Measurements from ENCODE around the gene FHOD3. TPM values are rescaled to one million over a fixed set of nuclear protein-coding genes. Genes with fewer than 3 reads are reported as not detected.

Gene FHOD3
- total and polyA plus RNA-seq, 2 donors (not counting 1 experiment from before 2014, with no cell fraction given), result not detected

DNA sequence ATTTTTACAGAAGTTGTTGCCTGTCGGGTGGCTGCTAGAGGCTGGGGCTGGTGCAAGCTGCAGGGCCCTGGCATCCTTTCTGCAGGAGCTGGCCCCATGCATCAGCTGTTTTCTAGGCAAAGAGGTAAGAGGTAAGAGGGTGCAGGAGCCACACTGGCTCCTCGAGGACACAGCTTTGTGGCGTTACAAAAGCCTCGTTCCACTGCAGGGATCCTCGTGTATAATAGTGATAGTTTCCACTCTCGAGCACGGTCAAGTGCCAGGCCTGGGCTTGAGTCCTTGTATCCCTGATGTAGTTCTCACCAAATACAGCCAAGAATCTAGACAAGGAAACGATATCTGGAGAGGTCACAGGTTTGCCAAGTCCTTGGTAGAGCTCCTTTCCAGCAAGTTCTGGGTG, 33.2 kb upstream of the FHOD3 start:
- no peak overlapping the region for H3K4me3 ChIP-seq (ENCODE audit: control extremely low read depth in 1 of 5, extremely low read depth in 1 of 5, insufficient read depth in 1 of 5, low read depth in 2 of 5, low read length in 4 of 5)
- H3K27me3 Mint-ChIP-seq, result peaks cover 24% of the 10 kb centered on the region
- intact Hi-C loops (cut with micrococcal nuclease), result no loop called here
- TF ChIP-seq, protein P1, sequence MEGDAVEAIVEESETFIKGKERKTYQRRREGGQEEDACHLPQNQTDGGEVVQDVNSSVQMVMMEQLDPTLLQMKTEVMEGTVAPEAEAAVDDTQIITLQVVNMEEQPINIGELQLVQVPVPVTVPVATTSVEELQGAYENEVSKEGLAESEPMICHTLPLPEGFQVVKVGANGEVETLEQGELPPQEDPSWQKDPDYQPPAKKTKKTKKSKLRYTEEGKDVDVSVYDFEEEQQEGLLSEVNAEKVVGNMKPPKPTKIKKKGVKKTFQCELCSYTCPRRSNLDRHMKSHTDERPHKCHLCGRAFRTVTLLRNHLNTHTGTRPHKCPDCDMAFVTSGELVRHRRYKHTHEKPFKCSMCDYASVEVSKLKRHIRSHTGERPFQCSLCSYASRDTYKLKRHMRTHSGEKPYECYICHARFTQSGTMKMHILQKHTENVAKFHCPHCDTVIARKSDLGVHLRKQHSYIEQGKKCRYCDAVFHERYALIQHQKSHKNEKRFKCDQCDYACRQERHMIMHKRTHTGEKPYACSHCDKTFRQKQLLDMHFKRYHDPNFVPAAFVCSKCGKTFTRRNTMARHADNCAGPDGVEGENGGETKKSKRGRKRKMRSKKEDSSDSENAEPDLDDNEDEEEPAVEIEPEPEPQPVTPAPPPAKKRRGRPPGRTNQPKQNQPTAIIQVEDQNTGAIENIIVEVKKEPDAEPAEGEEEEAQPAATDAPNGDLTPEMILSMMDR (IDR thresholded peaks at IDR 0.05), result no peak
- no peak for TF ChIP-seq EZH2 (IDR thresholded peaks at IDR 0.05; ENCODE audit: borderline replicate concordance, insufficient read depth, low read depth, low read length, poor library complexity, severe bottlenecking)
- ChIA-PET POLR2A (no interaction called here), CTCF (no interaction called here)
- H3K9ac ChIP-seq (ENCODE audit: low read length), result no peak overlapping the region
- H3K27ac ChIP-seq (ENCODE audit: low read length in 2 of 2), result no peak overlapping the region
- H3K4me1 ChIP-seq (ENCODE audit: control insufficient read depth in 2 of 2, insufficient read depth in 2 of 2, low read length in 2 of 2), result no peaks in the 10 kb centered on the region
- peaks cover 0 to 11% (median under 1%) of the 10 kb centered on the region in 4 experiments for H3K27me3 ChIP-seq (replicated peaks in 1 of 4; ENCODE audit: control extremely low read depth in 1 of 4, control insufficient read depth in 3 of 4, insufficient read depth in 4 of 4, low read length in 3 of 4)
- H3K4me2 ChIP-seq (replicated peaks; ENCODE audit: low read depth, low read length, poor library complexity, severe bottlenecking), result no peak overlapping the region
- H3K27ac Mint-ChIP-seq, result no peak overlapping the region
- H4K20me1 ChIP-seq (ENCODE audit: control insufficient read depth, insufficient read depth, low read length, poor library complexity, severe bottlenecking), result no peaks in the 10 kb centered on the region
- no peaks in the 10 kb centered on the region for H3K79me2 ChIP-seq (ENCODE audit: control insufficient read depth, insufficient read depth, low read length)
- DNase-seq (no peak), ATAC-seq (ENCODE audit: low read depth) (no peak)
- no peaks in the 10 kb centered on the region for H3K4me1 Mint-ChIP-seq
- H3K9me3 ChIP-seq (ENCODE audit: control extremely low read depth in 1 of 3, control insufficient read depth in 2 of 3, insufficient read depth in 1 of 3, low read length in 2 of 3), result no peaks in the 10 kb centered on the region
- no peak overlapping the region for H3K4me3 Mint-ChIP-seq
- no peak overlapping the region for H2AFZ ChIP-seq (ENCODE audit: insufficient read depth, low read depth, low read length, poor library complexity, severe bottlenecking)
- no peaks in the 10 kb centered on the region for H3K9me3 Mint-ChIP-seq (ENCODE audit: insufficient read depth)
- no peaks in the 10 kb centered on the region for H3K36me3 ChIP-seq (replicated peaks in 1 of 2; ENCODE audit: control extremely low read depth in 1 of 2, control insufficient read depth in 1 of 2, extremely low read depth in 1 of 2, insufficient read depth in 2 of 2, low read length in 1 of 2)
- 80% methylated on average over 8 of the region's 8 CpGs for WGBS (ENCODE audit: insufficient coverage)

DNA sequence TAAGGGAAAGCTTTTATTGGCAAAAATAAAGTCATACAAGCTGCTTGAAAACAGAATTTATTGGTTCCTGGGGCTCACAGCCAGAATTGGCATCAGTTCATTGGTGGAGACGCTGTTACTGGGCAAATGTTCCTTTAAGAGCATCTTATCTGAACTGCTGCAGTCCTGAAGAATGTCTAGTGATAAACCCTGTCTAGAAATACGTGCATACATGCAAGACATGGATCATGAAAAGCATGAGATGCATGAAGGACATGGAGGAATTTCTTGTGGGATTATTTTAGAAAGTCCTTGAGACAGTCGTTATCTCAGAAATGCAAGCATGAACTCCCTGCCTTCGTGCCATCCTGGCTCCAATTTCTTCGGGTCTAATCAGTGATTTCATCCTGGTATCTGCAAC, 32.5 kb upstream of the FHOD3 start:
- WGBS (ENCODE audit: insufficient coverage), result 84% methylated on average over 3 of the region's 5 CpGs
- Mint-ChIP-seq H3K27ac (no peak overlapping the region), H3K9me3 (ENCODE audit: insufficient read depth) (no peaks in the 10 kb centered on the region), H3K4me1 (no peaks in the 10 kb centered on the region), H3K27me3 (peaks cover 25% of the 10 kb centered on the region), H3K4me3 (no peak overlapping the region)
- H3K27me3 ChIP-seq (replicated peaks in 1 of 4; ENCODE audit: control extremely low read depth in 1 of 4, control insufficient read depth in 3 of 4, insufficient read depth in 4 of 4, low read length in 3 of 4), result peaks cover 0 to 11% (median 3%) of the 10 kb centered on the region in 4 experiments
- H4K20me1 ChIP-seq (ENCODE audit: control insufficient read depth, insufficient read depth, low read length, poor library complexity, severe bottlenecking), result no peaks in the 10 kb centered on the region
- H3K4me1 ChIP-seq (ENCODE audit: control insufficient read depth in 2 of 2, insufficient read depth in 2 of 2, low read length in 2 of 2), result no peaks in the 10 kb centered on the region
- no peak overlapping the region for H3K27ac ChIP-seq (ENCODE audit: low read length in 2 of 2)
- H3K79me2 ChIP-seq (ENCODE audit: control insufficient read depth, insufficient read depth, low read length), result no peaks in the 10 kb centered on the region
- H3K9ac ChIP-seq (ENCODE audit: low read length), result no peak overlapping the region
- DNase-seq (no peak), ATAC-seq (ENCODE audit: low read depth) (no peak)
- H3K4me3 ChIP-seq (ENCODE audit: control extremely low read depth in 1 of 5, extremely low read depth in 1 of 5, insufficient read depth in 1 of 5, low read depth in 2 of 5, low read length in 4 of 5), result no peak overlapping the region
- H2AFZ ChIP-seq (ENCODE audit: insufficient read depth, low read depth, low read length, poor library complexity, severe bottlenecking), result no peak overlapping the region
- ChIA-PET POLR2A (no interaction called here), CTCF (no interaction called here)
- H3K36me3 ChIP-seq (replicated peaks in 1 of 2; ENCODE audit: control extremely low read depth in 1 of 2, control insufficient read depth in 1 of 2, extremely low read depth in 1 of 2, insufficient read depth in 2 of 2, low read length in 1 of 2), result no peaks in the 10 kb centered on the region
- intact Hi-C loops (cut with micrococcal nuclease), result no loop called here
- H3K4me2 ChIP-seq (replicated peaks; ENCODE audit: low read depth, low read length, poor library complexity, severe bottlenecking), result no peak overlapping the region
- H3K9me3 ChIP-seq (ENCODE audit: control extremely low read depth in 1 of 3, control insufficient read depth in 2 of 3, insufficient read depth in 1 of 3, low read length in 2 of 3), result no peaks in the 10 kb centered on the region
- TF ChIP-seq EZH2 (IDR thresholded peaks at IDR 0.05; ENCODE audit: borderline replicate concordance, insufficient read depth, low read depth, low read length, poor library complexity, severe bottlenecking), result no peak
- TF ChIP-seq, protein P1 (IDR thresholded peaks at IDR 0.05), result no peak

Data from B cell (primary cell).